ENCODE results near the gene SYT17. TPM values are rescaled to one million over a fixed set of nuclear protein-coding genes. Genes with fewer than 3 reads are reported as not detected.

The SYT17 gene
- polyA plus RNA-seq, 2 donors: 3.5 to 6.2 TPM

GRCh38 chr16:19294156-19294649, 126.2 kb downstream of the SYT17 start:
- WGBS, 2 donors: 32 to 34% methylated on average over 5 of the region's 5 CpGs

GRCh38 chr16:19295393-19295792, 127.4 kb downstream of the SYT17 start:
- Histone ChIP-seq H3K27ac (ENCODE audit: low read depth in 2 of 2, low read length in 1 of 2) (no peak overlapping the region), H3K4me3 (ENCODE audit: low read depth in 1 of 2, low read length in 2 of 2) (no peak overlapping the region), H3K4me1 (ENCODE audit: control insufficient read depth in 2 of 2, insufficient read depth in 2 of 2, low read length in 1 of 2) (peaks cover 0 to 2% of the 10 kb centered on the region in 2 donors), H3K27me3 (ENCODE audit: control insufficient read depth in 1 of 2, insufficient read depth in 2 of 2, low read length in 2 of 2) (no peaks in the 10 kb centered on the region), H3K36me3 (ENCODE audit: control insufficient read depth in 2 of 2, insufficient read depth in 2 of 2, low read length in 1 of 2) (no peaks in the 10 kb centered on the region), H3K9me3 (ENCODE audit: control insufficient read depth in 2 of 2, insufficient read depth in 1 of 2, low read depth in 1 of 2, low read length in 1 of 2) (no peaks in the 10 kb centered on the region)
- 47 to 50% methylated on average over 2 of the region's 2 CpGs for WGBS, 2 donors

More at GRCh38 chr16:19294156-19294649, 126.2 kb downstream of the SYT17 start:
- Histone ChIP-seq H3K27me3 (ENCODE audit: control insufficient read depth in 1 of 2, insufficient read depth in 2 of 2, low read length in 2 of 2) (no peaks in the 10 kb centered on the region), H3K27ac (ENCODE audit: low read depth in 2 of 2, low read length in 1 of 2) (no peak overlapping the region), H3K4me3 (ENCODE audit: low read depth in 1 of 2, low read length in 2 of 2) (no peak overlapping the region), H3K4me1 (ENCODE audit: control insufficient read depth in 2 of 2, insufficient read depth in 2 of 2, low read length in 1 of 2) (peaks cover 0 to 2% of the 10 kb centered on the region in 2 donors), H3K9me3 (ENCODE audit: control insufficient read depth in 2 of 2, insufficient read depth in 1 of 2, low read depth in 1 of 2, low read length in 1 of 2) (no peaks in the 10 kb centered on the region), H3K36me3 (ENCODE audit: control insufficient read depth in 2 of 2, insufficient read depth in 2 of 2, low read length in 1 of 2) (no peaks in the 10 kb centered on the region)

- Histone ChIP-seq H3K36me3 (ENCODE audit: control insufficient read depth in 2 of 2, insufficient read depth in 2 of 2, low read length in 1 of 2) (no peaks in the 10 kb centered on the region), H3K9me3 (ENCODE audit: control insufficient read depth in 2 of 2, insufficient read depth in 1 of 2, low read depth in 1 of 2, low read length in 1 of 2) (no peaks in the 10 kb centered on the region), H3K4me3 (ENCODE audit: low read depth in 1 of 2, low read length in 2 of 2) (no peak overlapping the region), H3K4me1 (ENCODE audit: control insufficient read depth in 2 of 2, insufficient read depth in 2 of 2, low read length in 1 of 2) (no peaks in the 10 kb centered on the region), H3K27ac (ENCODE audit: low read depth in 2 of 2, low read length in 1 of 2) (no peak overlapping the region), H3K27me3 (ENCODE audit: control insufficient read depth in 1 of 2, insufficient read depth in 2 of 2, low read length in 2 of 2) (no peaks in the 10 kb centered on the region)
- WGBS, 2 donors: 74 to 78% methylated on average over 1 of the region's 1 CpG
These were observed 129.4 kb downstream of the SYT17 start for GRCh38 chr16:19297454-19297853.

GRCh38 chr16:19299565-19299964, 131.5 kb downstream of the SYT17 start:
- H3K4me1 ChIP-seq (ENCODE audit: control insufficient read depth in 2 of 2, insufficient read depth in 2 of 2, low read length in 1 of 2): no peaks in the 10 kb centered on the region
- H3K9me3 ChIP-seq (ENCODE audit: control insufficient read depth in 2 of 2, insufficient read depth in 1 of 2, low read depth in 1 of 2, low read length in 1 of 2): no peaks in the 10 kb centered on the region
- no peaks in the 10 kb centered on the region for H3K36me3 ChIP-seq (ENCODE audit: control insufficient read depth in 2 of 2, insufficient read depth in 2 of 2, low read length in 1 of 2)
- no peaks in the 10 kb centered on the region for H3K27me3 ChIP-seq (ENCODE audit: control insufficient read depth in 1 of 2, insufficient read depth in 2 of 2, low read length in 2 of 2)
- WGBS, 2 donors: 53 to 65% methylated on average over 2 of the region's 2 CpGs
- H3K27ac ChIP-seq (ENCODE audit: low read depth in 2 of 2, low read length in 1 of 2): no peak overlapping the region
- H3K4me3 ChIP-seq (ENCODE audit: low read depth in 1 of 2, low read length in 2 of 2): no peak overlapping the region

GRCh38 chr16:19301931-19302330, 133.9 kb downstream of the SYT17 start:
- no peaks in the 10 kb centered on the region for H3K36me3 ChIP-seq (ENCODE audit: control insufficient read depth in 2 of 2, insufficient read depth in 2 of 2, low read length in 1 of 2)
- H3K27ac ChIP-seq (ENCODE audit: low read depth in 2 of 2, low read length in 1 of 2): no peak overlapping the region
- no peaks in the 10 kb centered on the region for H3K27me3 ChIP-seq (ENCODE audit: control insufficient read depth in 1 of 2, insufficient read depth in 2 of 2, low read length in 2 of 2)
- H3K4me1 ChIP-seq (ENCODE audit: control insufficient read depth in 2 of 2, insufficient read depth in 2 of 2, low read length in 1 of 2): no peaks in the 10 kb centered on the region
- no peak overlapping the region for H3K4me3 ChIP-seq (ENCODE audit: low read depth in 1 of 2, low read length in 2 of 2)
- 32 to 58% methylated on average over 1 of the region's 1 CpG for WGBS, 2 donors
- no peaks in the 10 kb centered on the region for H3K9me3 ChIP-seq (ENCODE audit: control insufficient read depth in 2 of 2, insufficient read depth in 1 of 2, low read depth in 1 of 2, low read length in 1 of 2)

- H3K4me1 ChIP-seq (ENCODE audit: control insufficient read depth in 2 of 2, insufficient read depth in 2 of 2, low read length in 1 of 2): no peaks in the 10 kb centered on the region
- H3K9me3 ChIP-seq (ENCODE audit: control insufficient read depth in 2 of 2, insufficient read depth in 1 of 2, low read depth in 1 of 2, low read length in 1 of 2): peaks cover 0 to 3% of the 10 kb centered on the region in 2 donors
- WGBS, 2 donors: 40 to 49% methylated on average over 2 of the region's 2 CpGs
- no peak overlapping the region for H3K27ac ChIP-seq (ENCODE audit: low read depth in 2 of 2, low read length in 1 of 2)
- H3K36me3 ChIP-seq (ENCODE audit: control insufficient read depth in 2 of 2, insufficient read depth in 2 of 2, low read length in 1 of 2): no peaks in the 10 kb centered on the region
- no peaks in the 10 kb centered on the region for H3K27me3 ChIP-seq (ENCODE audit: control insufficient read depth in 1 of 2, insufficient read depth in 2 of 2, low read length in 2 of 2)
- no peak overlapping the region for H3K4me3 ChIP-seq (ENCODE audit: low read depth in 1 of 2, low read length in 2 of 2)
These were observed 136.7 kb downstream of the SYT17 start for GRCh38 chr16:19304750-19305149.

- WGBS, 2 donors: 89 to 91% methylated on average over 2 of the region's 2 CpGs
- H3K9me3 ChIP-seq (ENCODE audit: control insufficient read depth in 2 of 2, insufficient read depth in 1 of 2, low read depth in 1 of 2, low read length in 1 of 2): peaks cover 0 to 3% of the 10 kb centered on the region in 2 donors
- no peaks in the 10 kb centered on the region for H3K27me3 ChIP-seq (ENCODE audit: control insufficient read depth in 1 of 2, insufficient read depth in 2 of 2, low read length in 2 of 2)
- no peaks in the 10 kb centered on the region for H3K36me3 ChIP-seq (ENCODE audit: control insufficient read depth in 2 of 2, insufficient read depth in 2 of 2, low read length in 1 of 2)
- no peak overlapping the region for H3K27ac ChIP-seq (ENCODE audit: low read depth in 2 of 2, low read length in 1 of 2)
- no peaks in the 10 kb centered on the region for H3K4me1 ChIP-seq (ENCODE audit: control insufficient read depth in 2 of 2, insufficient read depth in 2 of 2, low read length in 1 of 2)
- no peak overlapping the region for H3K4me3 ChIP-seq (ENCODE audit: low read depth in 1 of 2, low read length in 2 of 2)
These were observed 137.4 kb downstream of the SYT17 start for GRCh38 chr16:19305443-19305842.

- Histone ChIP-seq H3K4me3 (ENCODE audit: low read depth in 1 of 2, low read length in 2 of 2) (no peak overlapping the region), H3K9me3 (ENCODE audit: control insufficient read depth in 2 of 2, insufficient read depth in 1 of 2, low read depth in 1 of 2, low read length in 1 of 2) (peaks cover 0 to 3% of the 10 kb centered on the region in 2 donors), H3K36me3 (ENCODE audit: control insufficient read depth in 2 of 2, insufficient read depth in 2 of 2, low read length in 1 of 2) (no peaks in the 10 kb centered on the region), H3K27ac (ENCODE audit: low read depth in 2 of 2, low read length in 1 of 2) (no peak overlapping the region), H3K4me1 (ENCODE audit: control insufficient read depth in 2 of 2, insufficient read depth in 2 of 2, low read length in 1 of 2) (no peaks in the 10 kb centered on the region), H3K27me3 (ENCODE audit: control insufficient read depth in 1 of 2, insufficient read depth in 2 of 2, low read length in 2 of 2) (no peaks in the 10 kb centered on the region)
- WGBS, 2 donors: 68 to 75% methylated on average over 8 of the region's 8 CpGs
These were observed 139.7 kb downstream of the SYT17 start for GRCh38 chr16:19307587-19308241.

- 60 to 76% methylated on average over 1 of the region's 1 CpG for WGBS, 2 donors
- H3K36me3 ChIP-seq (ENCODE audit: control insufficient read depth in 2 of 2, insufficient read depth in 2 of 2, low read length in 1 of 2): no peaks in the 10 kb centered on the region
- no peak overlapping the region for H3K4me3 ChIP-seq (ENCODE audit: low read depth in 1 of 2, low read length in 2 of 2)
- no peaks in the 10 kb centered on the region for H3K4me1 ChIP-seq (ENCODE audit: control insufficient read depth in 2 of 2, insufficient read depth in 2 of 2, low read length in 1 of 2)
- no peaks in the 10 kb centered on the region for H3K27me3 ChIP-seq (ENCODE audit: control insufficient read depth in 1 of 2, insufficient read depth in 2 of 2, low read length in 2 of 2)
- H3K27ac ChIP-seq (ENCODE audit: low read depth in 2 of 2, low read length in 1 of 2): no peak overlapping the region
- H3K9me3 ChIP-seq (ENCODE audit: control insufficient read depth in 2 of 2, insufficient read depth in 1 of 2, low read depth in 1 of 2, low read length in 1 of 2): peaks cover 0 to 3% of the 10 kb centered on the region in 2 donors
These were observed 140.4 kb downstream of the SYT17 start for GRCh38 chr16:19308392-19308791.

- no peak overlapping the region for H3K4me3 ChIP-seq (ENCODE audit: low read depth in 1 of 2, low read length in 2 of 2)
- WGBS, 2 donors: 73 to 85% methylated on average over 5 of the region's 5 CpGs
- no peaks in the 10 kb centered on the region for H3K36me3 ChIP-seq (ENCODE audit: control insufficient read depth in 2 of 2, insufficient read depth in 2 of 2, low read length in 1 of 2)
- H3K27ac ChIP-seq (ENCODE audit: low read depth in 2 of 2, low read length in 1 of 2): no peak overlapping the region
- H3K4me1 ChIP-seq (ENCODE audit: control insufficient read depth in 2 of 2, insufficient read depth in 2 of 2, low read length in 1 of 2): no peaks in the 10 kb centered on the region
- H3K9me3 ChIP-seq (ENCODE audit: control insufficient read depth in 2 of 2, insufficient read depth in 1 of 2, low read depth in 1 of 2, low read length in 1 of 2): peaks cover 0 to 3% of the 10 kb centered on the region in 2 donors
- no peaks in the 10 kb centered on the region for H3K27me3 ChIP-seq (ENCODE audit: control insufficient read depth in 1 of 2, insufficient read depth in 2 of 2, low read length in 2 of 2)
These were observed 141.1 kb downstream of the SYT17 start for GRCh38 chr16:19309178-19309577.
